MCF 10A (cell line): Measurements from ENCODE around the gene MOB3A. TPM values are rescaled to one million over a fixed set of nuclear protein-coding genes. Genes with fewer than 3 reads are reported as not detected.

ENCODE experiments used
- BruUV-seq: library from RNA; stranded (reverse); fragments of 400-500 nt; replicated peaks from 2 replicates; lab custom pipeline; 2021; lab: Mats Ljungman, UMichigan
- CTCF ChIA-PET: fragments of 300-600 bp; sonication (Branson Sonifier 250); formaldehyde crosslinking; extraction: SDS; loops from one replicate; lab custom pipeline; 2021; ENCODE audit warnings: antibody characterized with exemption, inconsistent platforms; lab: Yijun Ruan, JAX
- POLR2A ChIA-PET: fragments of 300-600, 350-650 bp; sonication (Branson Sonifier 250); formaldehyde crosslinking; extraction: SDS; loops from one replicate; lab custom pipeline; 2020; ENCODE audit warnings: antibody characterized with exemption, inconsistent platforms; lab: Yijun Ruan, JAX
- DNase-seq: peaks from one replicate; pipeline ENCODE4 v3.0.0-alpha.2; 2018; ENCODE audit not compliant: unreplicated experiment
- H3K27ac Mint-ChIP-seq: one replicate; pipeline ENCODE4 v1.8.0; 2022; ENCODE audit warnings: mild to moderate bottlenecking, low read depth, mixed read lengths; ENCODE audit not compliant: unreplicated experiment
- H3K27me3 Mint-ChIP-seq: one replicate; pipeline ENCODE4 v1.8.0; 2022; ENCODE audit warnings: mixed read lengths; ENCODE audit not compliant: insufficient read depth, unreplicated experiment
- H3K36me3 Mint-ChIP-seq: one replicate; pipeline ENCODE4 v1.8.0; 2022; ENCODE audit warnings: mild to moderate bottlenecking, moderate library complexity, mixed read lengths; ENCODE audit not compliant: insufficient read depth, unreplicated experiment
- H3K4me1 Mint-ChIP-seq: one replicate; pipeline ENCODE4 v1.8.0; 2022; ENCODE audit warnings: mixed read lengths; ENCODE audit not compliant: insufficient read depth, unreplicated experiment
- H3K4me3 Mint-ChIP-seq: one replicate; pipeline ENCODE4 v1.8.0; 2022; ENCODE audit warnings: mild to moderate bottlenecking, moderate library complexity, mixed read lengths; ENCODE audit not compliant: unreplicated experiment
- H3K9me3 Mint-ChIP-seq: one replicate; pipeline ENCODE4 v1.8.0; 2022; ENCODE audit warnings: mixed read lengths; ENCODE audit not compliant: unreplicated experiment
- intact Hi-C: fragments of 100-400 bp; cut with micrococcal nuclease; formaldehyde crosslinking; loops from 2 replicates; pipeline ENCODE4 v1.14.1; 2022
- total RNA-seq: library from RNA; stranded (reverse); gene quantifications from 2 replicates; pipeline ENCODE4 v1.2.3, GENCODE V29; 2022
- TF ChIP-seq, protein P1 (sequence below): fragments of 200-600 bp; IDR thresholded peaks from one replicate; pipeline ENCODE4 v1.8.0; 2022; ENCODE audit warnings: antibody characterized with exemption, mild to moderate bottlenecking; ENCODE audit not compliant: unreplicated experiment

The MOB3A gene
- total RNA-seq, 1 experiment from 2014 or later: 40.9 TPM

DNA sequence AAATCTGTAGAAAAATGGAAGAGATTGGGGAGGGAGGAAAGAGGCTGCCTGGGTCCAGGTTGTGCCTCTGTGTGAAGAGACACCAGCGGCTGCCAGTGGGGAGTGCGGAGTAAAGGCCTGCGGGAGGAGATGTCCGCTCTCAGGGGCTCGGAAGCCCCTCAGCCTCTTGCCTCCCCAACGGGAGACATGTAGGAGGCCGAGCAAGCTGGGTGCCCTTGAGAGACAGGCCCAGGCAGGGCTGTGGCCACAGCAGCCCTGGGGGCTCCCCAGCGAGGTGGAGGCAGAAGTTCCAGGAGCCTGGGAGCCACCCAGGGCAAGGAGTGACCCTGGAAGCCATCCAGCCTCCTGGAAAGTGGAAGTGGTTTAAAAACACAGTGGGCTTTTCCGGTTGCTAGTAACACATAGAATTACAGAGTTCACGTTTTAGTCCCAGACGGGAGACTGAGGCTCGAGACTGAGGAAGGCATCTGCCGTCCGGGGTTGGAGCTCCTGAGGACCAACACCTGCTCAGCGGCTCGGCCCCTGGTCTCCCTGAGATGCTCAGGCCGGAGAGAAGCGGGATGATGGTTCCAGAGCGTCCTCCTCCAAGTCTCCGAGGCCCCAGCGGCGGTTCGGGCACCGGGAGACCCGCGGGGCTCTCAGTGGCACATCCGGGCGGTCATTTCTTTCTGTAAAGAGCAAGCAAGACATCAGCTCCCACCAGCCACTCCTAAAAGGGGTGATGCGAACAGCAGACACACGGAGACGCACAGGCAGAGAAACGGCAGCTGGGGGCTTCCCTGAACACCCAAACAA lies 23.2 kb downstream of the MOB3A start:
- DNase-seq: no peak
- peaks cover 76% of the 10 kb centered on the region for H3K36me3 Mint-ChIP-seq
- H3K9me3 Mint-ChIP-seq: no peaks in the 10 kb centered on the region
- CTCF ChIA-PET: interaction anchor here (1.0 kb wide), 1 partner anchor 54 kb away, joined by 4 read pairs; no protein-coding TSS in a partner anchor
- intact Hi-C loops: no loop called here
- no peak overlapping the region for H3K4me3 Mint-ChIP-seq
- BruUV-seq: no TSS peak
- no peaks in the 10 kb centered on the region for H3K27me3 Mint-ChIP-seq
- POLR2A ChIA-PET: interaction anchor here (0.6 kb wide), 1 partner anchor 14 kb away, joined by 3 read pairs; no protein-coding TSS in a partner anchor
- TF ChIP-seq, protein P1, sequence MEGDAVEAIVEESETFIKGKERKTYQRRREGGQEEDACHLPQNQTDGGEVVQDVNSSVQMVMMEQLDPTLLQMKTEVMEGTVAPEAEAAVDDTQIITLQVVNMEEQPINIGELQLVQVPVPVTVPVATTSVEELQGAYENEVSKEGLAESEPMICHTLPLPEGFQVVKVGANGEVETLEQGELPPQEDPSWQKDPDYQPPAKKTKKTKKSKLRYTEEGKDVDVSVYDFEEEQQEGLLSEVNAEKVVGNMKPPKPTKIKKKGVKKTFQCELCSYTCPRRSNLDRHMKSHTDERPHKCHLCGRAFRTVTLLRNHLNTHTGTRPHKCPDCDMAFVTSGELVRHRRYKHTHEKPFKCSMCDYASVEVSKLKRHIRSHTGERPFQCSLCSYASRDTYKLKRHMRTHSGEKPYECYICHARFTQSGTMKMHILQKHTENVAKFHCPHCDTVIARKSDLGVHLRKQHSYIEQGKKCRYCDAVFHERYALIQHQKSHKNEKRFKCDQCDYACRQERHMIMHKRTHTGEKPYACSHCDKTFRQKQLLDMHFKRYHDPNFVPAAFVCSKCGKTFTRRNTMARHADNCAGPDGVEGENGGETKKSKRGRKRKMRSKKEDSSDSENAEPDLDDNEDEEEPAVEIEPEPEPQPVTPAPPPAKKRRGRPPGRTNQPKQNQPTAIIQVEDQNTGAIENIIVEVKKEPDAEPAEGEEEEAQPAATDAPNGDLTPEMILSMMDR: no peak
- no peak overlapping the region for H3K27ac Mint-ChIP-seq
- no peaks in the 10 kb centered on the region for H3K4me1 Mint-ChIP-seq

DNA sequence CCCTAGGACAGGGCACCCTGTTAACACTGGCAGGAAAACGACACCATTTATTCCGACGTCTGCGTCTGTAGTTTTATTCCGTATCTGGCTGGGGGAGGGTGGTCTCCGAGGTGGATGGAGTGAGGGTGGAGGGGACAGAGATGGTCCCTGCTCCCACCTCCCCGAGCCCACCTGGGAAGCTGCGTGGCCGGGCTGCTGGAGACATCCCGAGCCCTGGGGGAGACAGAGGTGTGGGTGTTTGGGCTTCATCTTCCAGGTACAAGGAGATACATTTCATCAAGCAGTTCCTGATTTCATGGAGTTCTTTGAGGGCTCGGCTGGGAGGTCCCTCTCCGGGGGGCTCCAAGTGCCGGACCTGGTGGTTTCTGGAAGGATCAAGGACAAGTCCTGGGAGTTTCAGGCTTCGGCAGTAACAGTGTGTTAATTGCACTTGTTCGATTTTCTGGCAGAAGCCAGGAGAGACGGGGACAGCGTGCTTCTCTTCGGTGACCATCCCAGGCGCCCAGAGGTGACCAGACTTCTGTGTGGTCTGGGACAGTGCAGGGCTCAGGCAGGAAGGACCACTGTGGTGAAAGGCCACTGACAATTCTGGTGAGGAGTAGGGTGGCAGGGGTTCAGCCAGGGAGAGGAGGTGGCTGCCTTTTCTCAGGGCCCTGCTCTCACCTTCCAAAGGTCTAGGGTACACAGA lies 25.0 kb downstream of the MOB3A start:
- Mint-ChIP-seq H3K36me3 (peaks cover 66% of the 10 kb centered on the region), H3K27ac (no peak overlapping the region), H3K4me3 (no peak overlapping the region), H3K9me3 (no peaks in the 10 kb centered on the region), H3K27me3 (no peaks in the 10 kb centered on the region), H3K4me1 (no peaks in the 10 kb centered on the region)
- intact Hi-C loops: no loop called here
- TSS peak; percentile 59 for BruUV-seq
- TF ChIP-seq, protein P1: no peak
- CTCF ChIA-PET: interaction anchor here (0.6 to 1.4 kb wide), 3 partner anchors 40 to 296 kb away, joined by 3 to 12 read pairs (median 3); no protein-coding TSS in a partner anchor
- POLR2A ChIA-PET: interaction anchor here (1.0 kb wide), 1 partner anchor 43 kb away, joined by 3 read pairs; no protein-coding TSS in a partner anchor
- no peak for DNase-seq

DNA sequence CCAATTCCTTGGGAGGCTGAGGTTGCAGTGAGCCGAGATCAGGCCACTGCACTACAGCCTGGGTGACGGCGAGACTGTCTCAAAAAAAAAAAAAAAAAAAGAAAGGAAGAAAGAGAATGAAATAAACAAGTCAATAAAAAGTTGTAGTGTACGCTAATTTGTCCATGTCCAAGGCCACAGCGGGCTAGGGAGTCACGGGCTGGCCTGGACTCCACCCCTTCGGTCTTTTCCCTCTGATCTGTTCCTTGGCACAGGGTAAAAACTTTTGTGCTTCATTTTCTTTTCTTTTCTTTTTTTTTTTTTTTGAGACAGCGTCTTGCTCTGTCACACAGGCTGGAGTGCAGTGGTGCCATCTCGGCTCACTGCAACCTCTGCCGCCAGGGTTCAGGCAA lies 25.7 kb downstream of the MOB3A start:
- Mint-ChIP-seq H3K27me3 (no peaks in the 10 kb centered on the region), H3K9me3 (no peaks in the 10 kb centered on the region), H3K36me3 (peaks cover 59% of the 10 kb centered on the region), H3K4me3 (no peak overlapping the region), H3K4me1 (no peaks in the 10 kb centered on the region), H3K27ac (no peak overlapping the region)
- intact Hi-C loops: no loop called here
- DNase-seq: no peak
- CTCF ChIA-PET: interaction anchor here (0.5 to 2.5 kb wide), 19 partner anchors 10 to 296 kb away, joined by 3 to 17 read pairs (median 4); partner anchors contain the start of gene BTBD2
- POLR2A ChIA-PET: interaction anchor here (0.5 to 1.5 kb wide), 9 partner anchors 11 to 142 kb away, joined by 3 to 5 read pairs (median 4); partner anchors contain the start of gene MOB3A
- no TSS peak for BruUV-seq
- TF ChIP-seq, protein P1: no peak
